IMR-90 (cell line): ENCODE results near the gene LHFPL3. TPM values are rescaled to one million over a fixed set of nuclear protein-coding genes. Genes with fewer than 3 reads are reported as not detected.

Experiments used
- ATAC-seq: fragments of 200-7000 bp; cut with Tn5 transposase; 2 replicates; pipeline ENCODE4 v1.9.1; 2020; ENCODE audit warnings: low read depth, mild to moderate bottlenecking, moderate library complexity
- BruUV-seq: library from RNA; stranded (reverse); fragments of 400-500 nt; replicated peaks from 2 replicates; lab custom pipeline; 2021; lab: Mats Ljungman, UMichigan
- CTCF ChIA-PET: fragments of 300-600 bp; formaldehyde crosslinking; extraction: SDS; loops from one replicate; lab custom pipeline; 2021; ENCODE audit warnings: antibody characterized with exemption; lab: Yijun Ruan, JAX
- POLR2A ChIA-PET: fragments of 300-600 bp; sonication (Branson Sonifier 250); formaldehyde crosslinking; loops from one replicate; lab custom pipeline; 2022; ENCODE audit warnings: antibody characterized with exemption; ENCODE audit not compliant: unreplicated experiment; lab: Charles Lee
- DNase-seq: peaks from one replicate; pipeline ENCODE4 v3.0.0; 2013
- H2AFZ ChIP-seq: replicated peaks from 2 replicates; pipeline ENCODE3; 2013; ENCODE audit warnings: low read length, mild to moderate bottlenecking; ENCODE audit not compliant: poor library complexity
- H2AK5ac ChIP-seq: 2 replicates; pipeline ENCODE4 v1.6.1; 2013; ENCODE audit warnings: low read depth, low read length, inconsistent platforms
- H2AK9ac ChIP-seq: replicated peaks from 2 replicates; pipeline ENCODE3; 2013; ENCODE audit warnings: mild to moderate bottlenecking, low read depth, low read length, moderate library complexity; ENCODE audit not compliant: poor library complexity
- H2BK120ac ChIP-seq: 2 replicates; pipeline ENCODE4 v1.6.1; 2013; ENCODE audit warnings: low read depth, low read length, inconsistent platforms
- H2BK15ac ChIP-seq: 3 replicates; pipeline ENCODE4 v1.6.1; 2013; ENCODE audit warnings: low read depth, low read length, inconsistent platforms
- H2BK20ac ChIP-seq: 2 replicates; pipeline ENCODE4 v1.6.1; 2013; ENCODE audit warnings: low read depth, mild to moderate bottlenecking, inconsistent platforms, low read length, moderate library complexity
- H2BK5ac ChIP-seq: 2 replicates; pipeline ENCODE4 v1.6.1; 2013; ENCODE audit warnings: mild to moderate bottlenecking, low read depth, low read length, inconsistent platforms; ENCODE audit not compliant: poor library complexity, severe bottlenecking
- H3K14ac ChIP-seq: replicated peaks from 2 replicates; pipeline ENCODE4 v1.6.1; 2013; ENCODE audit warnings: low read depth, low read length, inconsistent platforms
- H3K18ac ChIP-seq: 2 replicates; pipeline ENCODE4 v1.6.1; 2013; ENCODE audit warnings: low read depth, low read length, control low read depth
- H3K23ac ChIP-seq: 2 replicates; pipeline ENCODE4 v1.6.1; 2013; ENCODE audit warnings: low read depth, low read length, inconsistent platforms
- H3K27ac ChIP-seq: 2 replicates; pipeline ENCODE4 v1.5.1; 2013; ENCODE audit warnings: mild to moderate bottlenecking, control low read depth, low read length; ENCODE audit not compliant: insufficient read depth
- H3K27me3 ChIP-seq: 2 replicates; pipeline ENCODE4 v1.6.1; 2013; ENCODE audit warnings: low read length; ENCODE audit not compliant: control insufficient read depth, insufficient read depth
- H3K36me3 ChIP-seq: 2 replicates; pipeline ENCODE4 v1.6.1; 2013; ENCODE audit warnings: low read length, mixed read lengths; ENCODE audit not compliant: control insufficient read depth, insufficient read depth
- H3K4ac ChIP-seq: 2 replicates; pipeline ENCODE4 v1.6.1; 2013; ENCODE audit warnings: low read depth, low read length, inconsistent platforms
- H3K4me1 ChIP-seq: 2 replicates; pipeline ENCODE4 v1.6.1; 2013; ENCODE audit warnings: low read length, mixed read lengths; ENCODE audit not compliant: control insufficient read depth, insufficient read depth
- H3K4me2 ChIP-seq: 2 replicates; pipeline ENCODE4 v1.6.1; 2013; ENCODE audit warnings: low read depth, mild to moderate bottlenecking, control low read depth, low read length, moderate library complexity
- H3K4me3 ChIP-seq: 2 replicates; pipeline ENCODE4 v1.5.1; 2013; ENCODE audit warnings: low read depth, mild to moderate bottlenecking, control low read depth, low read length, moderate library complexity; ENCODE audit not compliant: insufficient read depth
- H3K56ac ChIP-seq: 2 replicates; pipeline ENCODE4 v1.6.1; 2013; ENCODE audit warnings: low read length, inconsistent platforms; ENCODE audit not compliant: insufficient read depth; ENCODE audit errors: extremely low read depth
- H3K79me1 ChIP-seq, 2 experiments: 2 replicates each; pipeline ENCODE4 v1.6.1; 2013; ENCODE audit warnings: low read length in 2 of 2, inconsistent platforms in 1 of 2, low read depth in 1 of 2
- H3K9ac ChIP-seq: 2 replicates; pipeline ENCODE4 v1.6.1; 2013; ENCODE audit warnings: low read depth, low read length, control low read depth
- H3K9me1 ChIP-seq: 2 replicates; pipeline ENCODE4 v1.6.1; 2013; ENCODE audit warnings: low read length, inconsistent platforms; ENCODE audit not compliant: insufficient read depth
- H3K9me3 ChIP-seq: 2 replicates; pipeline ENCODE4 v1.6.1; 2013; ENCODE audit warnings: low read length; ENCODE audit not compliant: control insufficient read depth, insufficient read depth
- H4K20me1 ChIP-seq: 2 replicates; pipeline ENCODE4 v1.6.1; 2013; ENCODE audit warnings: low read length, inconsistent platforms; ENCODE audit not compliant: insufficient read depth
- H4K5ac ChIP-seq: 2 replicates; pipeline ENCODE4 v1.6.1; 2013; ENCODE audit warnings: mild to moderate bottlenecking, low read depth, low read length, control low read depth
- H4K8ac ChIP-seq, 2 experiments: 2 replicates each; pipeline ENCODE4 v1.6.1; 2013; ENCODE audit warnings: low read depth in 2 of 2, low read length in 2 of 2, control low read depth in 1 of 2, inconsistent platforms in 1 of 2
- H4K91ac ChIP-seq: 2 replicates; pipeline ENCODE4 v1.6.1; 2013; ENCODE audit warnings: low read depth, low read length, inconsistent platforms; ENCODE audit not compliant: insufficient read depth
- CEBPB ChIP-seq: IDR thresholded peaks from 2 replicates; pipeline ENCODE4 v1.6.1; 2012; ENCODE audit warnings: low read depth, low read length, improper control_type of control experiment
- CTCF ChIP-seq: conservative IDR thresholded peaks from 2 replicates; pipeline ENCODE4 v1.5.1; 2012; ENCODE audit warnings: mild to moderate bottlenecking, low read depth, low read length, improper control_type of control experiment
- FOS ChIP-seq: fragments of 150-350 bp; IDR thresholded peaks from 2 replicates; pipeline ENCODE4 v1.6.1; 2016; ENCODE audit warnings: low read depth, low read length
- MAFK ChIP-seq: IDR thresholded peaks from 2 replicates; pipeline ENCODE4 v1.6.1; 2012; ENCODE audit warnings: low read depth, low read length, improper control_type of control experiment
- MAZ ChIP-seq: IDR thresholded peaks from 2 replicates; pipeline ENCODE4 v1.6.1; 2012; ENCODE audit warnings: low read depth, mild to moderate bottlenecking, low read length, improper control_type of control experiment, moderate library complexity, borderline replicate concordance
- MXI1 ChIP-seq: IDR thresholded peaks from 2 replicates; pipeline ENCODE4 v1.6.1; 2012; ENCODE audit warnings: low read depth, mild to moderate bottlenecking, low read length, moderate library complexity, borderline replicate concordance
- POLR2A ChIP-seq: IDR thresholded peaks from 2 replicates; pipeline ENCODE4 v1.6.1; 2012; ENCODE audit warnings: mild to moderate bottlenecking, low read depth, low read length
- WGBS, 2 experiments: methylation state at CpG; one replicate each; pipeline versions ENCODE4 v1.1.5 to v1.1.7; 2013; ENCODE audit warnings: missing lambda C conversion rate in 2 of 2; ENCODE audit not compliant: insufficient read length in 1 of 2; ENCODE audit errors: extremely low coverage in 2 of 2; 5-methylcytosine and 5-hydroxymethylcytosine counted together
- dilution Hi-C: fragments of 300-500 bp; cut with HindIII; formaldehyde crosslinking; loops from one replicate; pipeline ENCODE4 v1.14.3; 2018; ENCODE audit warnings: low sequenced_read_pairs; ENCODE audit not compliant: unreplicated experiment
- in situ Hi-C: fragments of 300-500 bp; cut with MboI; formaldehyde crosslinking; loops from 3 replicates; pipeline ENCODE4 v1.14.3; 2019; ENCODE audit warnings: low sequenced_read_pairs, inconsistent platforms, mixed read lengths
- intact Hi-C: fragments of 100-400 bp; cut with micrococcal nuclease; formaldehyde crosslinking; loops from 2 replicates; pipeline ENCODE4 v1.10.0; 2022
- polyA plus RNA-seq, 3 experiments: library from polyadenylated mRNA; depleted of rRNA; stranded (reverse); fragments of >200 nt; gene quantifications; 2 replicates each; pipeline ENCODE4 v1.2.3, GENCODE V29; 2012; ENCODE audit warnings: low replicate concordance in 1 of 3
- total RNA-seq: library from RNA; depleted of rRNA; stranded (reverse); fragments of >200 nt; gene quantifications from 2 replicates; pipeline ENCODE4 v1.2.3, GENCODE V29; 2012

LHFPL3 gene
- total and polyA plus RNA-seq, 2 of the 4 experiments (the other 2 are of a cell fraction), result not detected

- no CpG with 5 or more reads among the region's 5 CpGs for WGBS, 2 experiments
- H3K4ac ChIP-seq, result no peak overlapping the region
- H2BK15ac ChIP-seq, result no peak overlapping the region
- no peaks in the 10 kb centered on the region for H4K20me1 ChIP-seq
- intact Hi-C loops (no loop called here), in situ Hi-C loops (no loop called here), dilution Hi-C loops (no loop called here)
- H3K4me3 ChIP-seq, result no peak overlapping the region
- no peak overlapping the region for H2BK5ac ChIP-seq
- H3K56ac ChIP-seq, result no peak overlapping the region
- no peak overlapping the region for H3K18ac ChIP-seq
- no peaks in the 10 kb centered on the region for H3K36me3 ChIP-seq
- no peak overlapping the region for H3K9ac ChIP-seq
- no peak overlapping the region for H2AK5ac ChIP-seq
- no peaks in the 10 kb centered on the region for H3K9me1 ChIP-seq
- TF ChIP-seq MAFK, result no peak
- TF ChIP-seq MXI1, result no peak
- no peak for TF ChIP-seq CEBPB
- no peak for TF ChIP-seq CTCF
- TF ChIP-seq MAZ, result no peak
- no peak for TF ChIP-seq FOS
- no peak for TF ChIP-seq POLR2A
- H4K8ac ChIP-seq, result no peak overlapping the region
- H3K14ac ChIP-seq, result no peak overlapping the region
- no peak overlapping the region for H2AFZ ChIP-seq
- no peaks in the 10 kb centered on the region for H3K4me1 ChIP-seq
- H4K5ac ChIP-seq, result no peak overlapping the region
- DNase-seq, result no peak
- H4K91ac ChIP-seq, result no peak overlapping the region
- no peak overlapping the region for H2BK120ac ChIP-seq
- H3K79me1 ChIP-seq, result no peaks in the 10 kb centered on the region
- no peak overlapping the region for H3K4me2 ChIP-seq
- ATAC-seq, result no peak
- POLR2A ChIA-PET, result no interaction called here
- no peaks in the 10 kb centered on the region for H3K9me3 ChIP-seq
- H3K27me3 ChIP-seq, result no peaks in the 10 kb centered on the region
- H2BK20ac ChIP-seq, result no peak overlapping the region
- H2AK9ac ChIP-seq, result no peak overlapping the region
- no TSS peak for BruUV-seq
- no peak overlapping the region for H3K27ac ChIP-seq
- CTCF ChIA-PET, result no interaction called here
- H3K23ac ChIP-seq, result no peak overlapping the region
Observed at GRCh38 chr7:104677587-104677986, 349.2 kb downstream of the LHFPL3 start.
